ENCODE results near the gene RBBP8. TPM values are rescaled to one million over a fixed set of nuclear protein-coding genes. Genes with fewer than 3 reads are reported as not detected.

RBBP8 gene
- total RNA-seq, 1 experiment from 2014 or later = 46.7 TPM

DNA sequence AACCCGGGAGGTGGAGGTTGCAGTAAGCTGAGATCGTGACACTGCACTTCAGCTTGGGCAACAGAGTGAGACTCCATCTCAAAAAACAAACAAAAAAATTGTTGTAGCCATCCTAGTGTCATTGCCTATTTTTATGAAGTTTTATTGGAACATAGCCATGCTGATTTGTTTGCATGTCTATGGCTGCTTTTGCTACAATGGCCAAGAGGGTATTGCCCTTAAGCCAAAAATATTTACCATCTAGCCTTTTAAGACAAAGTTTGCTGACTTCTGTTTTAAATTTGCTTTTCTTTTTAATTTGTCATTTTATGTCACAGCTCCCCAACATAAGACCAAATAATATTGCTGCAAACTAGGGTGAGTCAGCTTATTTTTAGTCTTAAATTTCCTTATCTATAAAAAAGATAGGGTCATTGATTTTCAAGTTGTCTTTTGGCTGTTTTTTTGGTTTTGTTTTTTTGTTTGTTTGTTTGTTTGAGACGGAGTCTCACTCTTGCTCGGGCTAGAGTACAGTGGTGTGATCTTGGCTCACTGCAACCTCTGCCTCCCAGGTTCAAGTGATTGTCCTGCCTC, 132.2 kb downstream of the RBBP8 start:
- H3K27me3 ChIP-seq (replicated peaks; ENCODE audit: control insufficient read depth, insufficient read depth, low read length) = no peaks in the 10 kb centered on the region
- no peaks in the 10 kb centered on the region for H3K4me1 ChIP-seq
- Mint-ChIP-seq H3K9me3 (ENCODE audit: unreplicated experiment) (peaks cover 13% of the 10 kb centered on the region), H3K27me3 (ENCODE audit: insufficient read depth, unreplicated experiment) (no peaks in the 10 kb centered on the region), H3K36me3 (ENCODE audit: insufficient read depth, unreplicated experiment) (no peaks in the 10 kb centered on the region), H3K4me1 (ENCODE audit: low read depth, unreplicated experiment) (no peaks in the 10 kb centered on the region), H3K4me3 (ENCODE audit: unreplicated experiment) (no peak overlapping the region), H3K27ac (ENCODE audit: unreplicated experiment) (no peak overlapping the region)
- TF ChIP-seq, protein P1, sequence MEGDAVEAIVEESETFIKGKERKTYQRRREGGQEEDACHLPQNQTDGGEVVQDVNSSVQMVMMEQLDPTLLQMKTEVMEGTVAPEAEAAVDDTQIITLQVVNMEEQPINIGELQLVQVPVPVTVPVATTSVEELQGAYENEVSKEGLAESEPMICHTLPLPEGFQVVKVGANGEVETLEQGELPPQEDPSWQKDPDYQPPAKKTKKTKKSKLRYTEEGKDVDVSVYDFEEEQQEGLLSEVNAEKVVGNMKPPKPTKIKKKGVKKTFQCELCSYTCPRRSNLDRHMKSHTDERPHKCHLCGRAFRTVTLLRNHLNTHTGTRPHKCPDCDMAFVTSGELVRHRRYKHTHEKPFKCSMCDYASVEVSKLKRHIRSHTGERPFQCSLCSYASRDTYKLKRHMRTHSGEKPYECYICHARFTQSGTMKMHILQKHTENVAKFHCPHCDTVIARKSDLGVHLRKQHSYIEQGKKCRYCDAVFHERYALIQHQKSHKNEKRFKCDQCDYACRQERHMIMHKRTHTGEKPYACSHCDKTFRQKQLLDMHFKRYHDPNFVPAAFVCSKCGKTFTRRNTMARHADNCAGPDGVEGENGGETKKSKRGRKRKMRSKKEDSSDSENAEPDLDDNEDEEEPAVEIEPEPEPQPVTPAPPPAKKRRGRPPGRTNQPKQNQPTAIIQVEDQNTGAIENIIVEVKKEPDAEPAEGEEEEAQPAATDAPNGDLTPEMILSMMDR (IDR thresholded peaks at IDR 0.05; ENCODE audit: insufficient read depth in 1 of 2, low read depth in 1 of 2, low read length in 1 of 2, severe bottlenecking in 1 of 2, unreplicated experiment in 1 of 2) = no peak
- H3K36me3 ChIP-seq (ENCODE audit: control insufficient read depth, insufficient read depth, low read length) = no peaks in the 10 kb centered on the region
- H3K9me3 ChIP-seq = peaks cover 13% of the 10 kb centered on the region; the same call in 1 of the 2 replicates
- no peak for DNase-seq
- no peak overlapping the region for H3K4me3 ChIP-seq (ENCODE audit: low read depth, low read length)
- ChIA-PET POLR2A (no interaction called here), CTCF (no interaction called here)
- no TSS peak for BruUV-seq (replicated peaks)
- intact Hi-C loops (cut with micrococcal nuclease; ENCODE audit: unreplicated experiment) = no loop called here

DNA sequence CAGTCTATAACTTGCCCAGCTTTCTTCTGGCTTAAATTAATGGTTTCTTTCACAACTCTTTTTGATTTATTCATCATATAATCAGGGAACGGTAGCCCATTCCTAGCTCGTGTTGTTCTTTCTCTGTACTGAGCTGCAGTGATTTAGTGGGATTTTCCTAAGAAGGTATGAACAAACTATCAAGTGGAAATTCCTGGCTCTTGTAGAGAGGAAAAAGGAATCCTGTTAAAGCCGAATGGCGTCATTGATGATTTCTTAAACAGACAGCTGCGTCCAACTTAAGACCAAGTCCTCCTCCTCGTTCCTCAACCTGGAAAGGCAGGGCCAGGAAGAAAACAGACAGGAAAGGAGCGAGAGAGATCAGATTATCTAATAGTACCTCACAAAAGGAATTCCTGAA, 132.9 kb downstream of the RBBP8 start:
- intact Hi-C loops (cut with micrococcal nuclease; ENCODE audit: unreplicated experiment) = no loop called here
- Mint-ChIP-seq H3K9me3 (ENCODE audit: unreplicated experiment) (peaks cover 13% of the 10 kb centered on the region), H3K4me3 (ENCODE audit: unreplicated experiment) (no peak overlapping the region), H3K27me3 (ENCODE audit: insufficient read depth, unreplicated experiment) (no peaks in the 10 kb centered on the region), H3K36me3 (ENCODE audit: insufficient read depth, unreplicated experiment) (no peaks in the 10 kb centered on the region), H3K27ac (ENCODE audit: unreplicated experiment) (no peak overlapping the region), H3K4me1 (ENCODE audit: low read depth, unreplicated experiment) (no peaks in the 10 kb centered on the region)
- TF ChIP-seq, protein P1 (IDR thresholded peaks at IDR 0.05; ENCODE audit: insufficient read depth in 1 of 2, low read depth in 1 of 2, low read length in 1 of 2, severe bottlenecking in 1 of 2, unreplicated experiment in 1 of 2) = no peak
- no peak overlapping the region for H3K4me3 ChIP-seq (ENCODE audit: low read depth, low read length)
- ChIA-PET POLR2A (no interaction called here), CTCF (no interaction called here)
- no TSS peak for BruUV-seq (replicated peaks)
- H3K4me1 ChIP-seq = no peaks in the 10 kb centered on the region
- no peaks in the 10 kb centered on the region for H3K36me3 ChIP-seq (ENCODE audit: control insufficient read depth, insufficient read depth, low read length)
- H3K27me3 ChIP-seq (replicated peaks; ENCODE audit: control insufficient read depth, insufficient read depth, low read length) = no peaks in the 10 kb centered on the region
- DNase-seq = no peak
- peaks cover 13% of the 10 kb centered on the region; the same call in 1 of the 2 replicates for H3K9me3 ChIP-seq

DNA sequence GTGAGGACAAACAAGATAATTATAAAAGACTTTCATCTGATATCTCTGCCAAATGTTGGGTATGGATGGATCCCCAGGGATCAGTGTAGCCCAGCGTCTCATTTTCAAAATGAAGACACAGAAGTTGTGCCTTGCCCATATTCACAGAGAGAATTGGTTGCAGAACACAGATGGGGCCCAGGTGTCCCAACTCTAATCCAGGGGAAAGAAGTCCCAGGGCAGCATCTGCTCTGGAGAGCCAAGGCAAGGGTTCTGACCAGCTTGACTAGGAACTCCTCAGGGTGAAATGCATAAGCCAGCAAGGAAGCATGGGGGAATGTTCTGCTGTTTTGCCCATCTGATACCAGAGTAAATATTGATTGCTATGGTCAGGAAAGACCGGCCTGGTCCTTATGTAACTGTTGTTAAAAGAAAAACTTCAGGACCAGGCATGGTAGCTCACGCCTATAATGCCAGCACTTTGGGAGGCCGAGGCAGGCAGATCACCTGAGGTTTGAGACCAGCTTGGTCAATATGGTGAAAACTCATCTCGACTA, 133.4 kb downstream of the RBBP8 start:
- Histone ChIP-seq H3K4me3 (ENCODE audit: low read depth, low read length) (no peak overlapping the region), H3K9me3 (peaks cover 13% of the 10 kb centered on the region; the same call in 1 of the 2 replicates), H3K36me3 (ENCODE audit: control insufficient read depth, insufficient read depth, low read length) (no peaks in the 10 kb centered on the region), H3K27me3 (replicated peaks; ENCODE audit: control insufficient read depth, insufficient read depth, low read length) (no peaks in the 10 kb centered on the region), H3K4me1 (no peaks in the 10 kb centered on the region)
- Mint-ChIP-seq H3K4me3 (ENCODE audit: unreplicated experiment) (no peak overlapping the region), H3K27ac (ENCODE audit: unreplicated experiment) (no peak overlapping the region), H3K27me3 (ENCODE audit: insufficient read depth, unreplicated experiment) (no peaks in the 10 kb centered on the region), H3K36me3 (ENCODE audit: insufficient read depth, unreplicated experiment) (no peaks in the 10 kb centered on the region), H3K9me3 (ENCODE audit: unreplicated experiment) (peaks cover 13% of the 10 kb centered on the region), H3K4me1 (ENCODE audit: low read depth, unreplicated experiment) (no peaks in the 10 kb centered on the region)
- DNase-seq = no peak
- TF ChIP-seq, protein P1 (IDR thresholded peaks at IDR 0.05; ENCODE audit: insufficient read depth in 1 of 2, low read depth in 1 of 2, low read length in 1 of 2, severe bottlenecking in 1 of 2, unreplicated experiment in 1 of 2) = no peak
- CTCF ChIA-PET = no interaction called here
- BruUV-seq (replicated peaks) = no TSS peak
- intact Hi-C loops (cut with micrococcal nuclease; ENCODE audit: unreplicated experiment) = no loop called here
- POLR2A ChIA-PET = no interaction called here

All from Caco-2 (cell line).